Epithelial cell of esophagus (primary cell): ENCODE measurements around the gene DHCR7.

Experiments used
- DNase-seq: peaks from one replicate; pipeline ENCODE4 v3.0.0; 2010; ENCODE audit warnings: low read depth
- H3K4me3 ChIP-seq: 2 replicates; pipeline ENCODE4 v1.5.1; 2011; ENCODE audit warnings: mild to moderate bottlenecking, low read length, control low read depth
- CTCF ChIP-seq: IDR thresholded peaks from 2 replicates; pipeline ENCODE4 v1.5.1; 2011; ENCODE audit warnings: low read depth, mild to moderate bottlenecking, low read length, control low read depth, inconsistent platforms; ENCODE audit not compliant: insufficient read depth; ENCODE audit errors: missing control alignments

The DHCR7 gene

GRCh38 chr11:71451596-71452198 is 3.5 kb upstream of the DHCR7 start:
- DNase-seq = peak; percentile 29
- TF ChIP-seq CTCF = no peak
- no peak overlapping the region for H3K4me3 ChIP-seq

GRCh38 chr11:71450939-71451338 is 2.7 kb upstream of the DHCR7 start:
- no peak overlapping the region for H3K4me3 ChIP-seq
- TF ChIP-seq CTCF = no peak
- no peak for DNase-seq

GRCh38 chr11:71450507-71450906 is 2.3 kb upstream of the DHCR7 start:
- no peak overlapping the region for H3K4me3 ChIP-seq
- DNase-seq = no peak
- TF ChIP-seq CTCF = no peak

GRCh38 chr11:71449596-71449995 is 1.4 kb upstream of the DHCR7 start:
- no peak for TF ChIP-seq CTCF
- H3K4me3 ChIP-seq = peak overlapping the region; percentile 81
- peak; percentile 32 for DNase-seq

- peak; percentile 22 for DNase-seq
- no peak for TF ChIP-seq CTCF
- H3K4me3 ChIP-seq = peak overlapping the region; percentile 81
Observed at GRCh38 chr11:71447791-71448256, 369 bp downstream of the DHCR7 start.

GRCh38 chr11:71446942-71447688 is 1.1 kb downstream of the DHCR7 start:
- peak; percentile 92 for DNase-seq

More at GRCh38 chr11:71446942-71447688, 1.1 kb downstream of the DHCR7 start:
- peak overlapping the region; percentile 81 for H3K4me3 ChIP-seq
- TF ChIP-seq CTCF = no peak
